Measurements from ENCODE around the gene TBC1D4. TPM values are rescaled to one million over a fixed set of nuclear protein-coding genes. Genes with fewer than 3 reads are reported as not detected.

Gene TBC1D4
- total RNA-seq, 1 donor from 2014 or later: 26.1 TPM

DNA sequence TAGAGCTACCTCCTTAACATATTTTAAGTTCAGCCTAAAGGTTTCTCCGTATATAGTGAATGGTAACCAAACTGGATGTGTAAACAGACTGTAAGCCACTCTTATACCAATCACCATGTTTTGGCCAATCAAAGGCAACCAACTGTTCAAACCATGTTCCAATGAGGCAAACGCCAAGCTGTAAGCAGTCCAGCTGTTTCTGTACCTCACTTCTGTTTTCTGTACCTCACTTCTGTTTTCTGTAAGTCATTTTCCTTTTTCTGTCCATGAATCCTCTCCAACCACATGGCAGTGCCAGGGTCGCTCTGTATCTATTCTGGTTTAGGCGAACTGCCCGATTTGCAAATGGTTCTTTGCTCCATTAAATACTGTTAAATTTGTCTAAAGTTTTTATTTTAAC lies 31.3 kb upstream of the TBC1D4 start:
- TF ChIP-seq, protein P1, sequence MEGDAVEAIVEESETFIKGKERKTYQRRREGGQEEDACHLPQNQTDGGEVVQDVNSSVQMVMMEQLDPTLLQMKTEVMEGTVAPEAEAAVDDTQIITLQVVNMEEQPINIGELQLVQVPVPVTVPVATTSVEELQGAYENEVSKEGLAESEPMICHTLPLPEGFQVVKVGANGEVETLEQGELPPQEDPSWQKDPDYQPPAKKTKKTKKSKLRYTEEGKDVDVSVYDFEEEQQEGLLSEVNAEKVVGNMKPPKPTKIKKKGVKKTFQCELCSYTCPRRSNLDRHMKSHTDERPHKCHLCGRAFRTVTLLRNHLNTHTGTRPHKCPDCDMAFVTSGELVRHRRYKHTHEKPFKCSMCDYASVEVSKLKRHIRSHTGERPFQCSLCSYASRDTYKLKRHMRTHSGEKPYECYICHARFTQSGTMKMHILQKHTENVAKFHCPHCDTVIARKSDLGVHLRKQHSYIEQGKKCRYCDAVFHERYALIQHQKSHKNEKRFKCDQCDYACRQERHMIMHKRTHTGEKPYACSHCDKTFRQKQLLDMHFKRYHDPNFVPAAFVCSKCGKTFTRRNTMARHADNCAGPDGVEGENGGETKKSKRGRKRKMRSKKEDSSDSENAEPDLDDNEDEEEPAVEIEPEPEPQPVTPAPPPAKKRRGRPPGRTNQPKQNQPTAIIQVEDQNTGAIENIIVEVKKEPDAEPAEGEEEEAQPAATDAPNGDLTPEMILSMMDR (IDR thresholded peaks at IDR 0.05): no peak
- ATAC-seq (no peak), DNase-seq (no peak)
- Histone ChIP-seq H3K4me3 (no peak overlapping the region), H3K27me3 (no peaks in the 10 kb centered on the region), H3K9me3 (no peaks in the 10 kb centered on the region), H3K4me1 (no peaks in the 10 kb centered on the region), H3K36me3 (no peaks in the 10 kb centered on the region), H3K27ac (no peak overlapping the region)
- intact Hi-C loops (cut with DNase I): no loop called here

DNA sequence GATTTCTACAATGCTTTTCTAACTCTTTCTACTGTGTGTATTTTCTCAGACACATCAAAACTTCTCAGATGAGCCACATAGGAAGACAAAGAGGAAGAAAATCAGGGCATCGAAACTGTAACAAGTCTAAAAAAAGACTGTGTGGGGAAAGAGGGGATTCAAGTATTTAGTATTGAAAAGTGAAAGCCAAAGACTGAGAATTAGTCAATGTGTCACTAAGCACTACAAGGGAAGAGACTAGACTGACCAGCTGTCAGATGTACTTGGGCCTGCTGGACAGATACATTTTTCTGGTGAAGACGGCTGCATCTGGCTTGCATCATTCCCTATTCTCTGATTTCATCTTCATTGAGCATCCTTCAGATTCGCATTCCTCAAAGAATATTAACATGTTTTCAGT lies 30.3 kb upstream of the TBC1D4 start:
- ATAC-seq: peak; percentile 59
- no peak for DNase-seq
- TF ChIP-seq, protein P1 (IDR thresholded peaks at IDR 0.05): no peak
- intact Hi-C loops (cut with DNase I): no loop called here
- H3K36me3 ChIP-seq: no peaks in the 10 kb centered on the region
- H3K4me3 ChIP-seq: no peak overlapping the region
- H3K27ac ChIP-seq: no peak overlapping the region
- H3K9me3 ChIP-seq: no peaks in the 10 kb centered on the region
- H3K4me1 ChIP-seq: no peaks in the 10 kb centered on the region
- H3K27me3 ChIP-seq: no peaks in the 10 kb centered on the region

- no peaks in the 10 kb centered on the region for H3K9me3 ChIP-seq
- ATAC-seq: peak; percentile 56
- intact Hi-C loops (cut with DNase I): no loop called here
Observed at GRCh38 chr13:75511051-75511625, 29.2 kb upstream of the TBC1D4 start.

DNA sequence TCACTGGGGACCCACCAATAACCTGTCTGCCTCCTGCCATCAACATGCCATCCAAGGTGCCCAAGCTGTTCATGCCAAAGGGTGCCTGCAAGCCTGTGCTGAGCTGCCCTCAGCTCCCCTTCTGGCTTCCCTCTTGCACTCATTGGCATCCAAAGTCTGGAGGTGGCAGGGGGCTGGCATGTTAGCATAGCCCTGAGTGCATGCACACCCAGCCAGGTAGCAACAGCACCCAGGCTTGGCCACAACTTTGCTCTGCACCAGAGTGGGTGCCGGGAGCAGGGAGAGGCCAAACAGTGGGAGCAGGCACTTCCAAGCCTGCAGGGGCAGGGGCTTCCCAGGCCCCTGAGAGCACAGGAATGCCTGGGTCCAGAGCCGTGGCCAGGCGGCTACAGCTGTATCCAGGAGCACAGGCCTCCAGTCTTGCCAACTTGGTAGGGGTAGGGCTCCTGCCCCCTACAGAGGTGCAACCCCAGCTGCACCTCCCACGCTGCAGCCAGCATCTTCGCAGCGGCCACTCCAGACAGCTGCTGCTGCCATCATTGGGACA lies 26.1 kb upstream of the TBC1D4 start:
- DNase-seq (no peak), ATAC-seq (peak; percentile 7)

More at GRCh38 chr13:75511051-75511625, 29.2 kb upstream of the TBC1D4 start:
- no peaks in the 10 kb centered on the region for H3K36me3 ChIP-seq
- DNase-seq: no peak
- no peak overlapping the region for H3K27ac ChIP-seq
- H3K4me3 ChIP-seq: no peak overlapping the region
- no peaks in the 10 kb centered on the region for H3K4me1 ChIP-seq
- TF ChIP-seq, protein P1 (IDR thresholded peaks at IDR 0.05): no peak
- no peaks in the 10 kb centered on the region for H3K27me3 ChIP-seq

GRCh38 chr13:75507027-75508001 lies 25.3 kb upstream of the TBC1D4 start:
- no peak overlapping the region for H3K4me3 ChIP-seq
- H3K27me3 ChIP-seq: no peaks in the 10 kb centered on the region
- no peaks in the 10 kb centered on the region for H3K36me3 ChIP-seq
- H3K9me3 ChIP-seq: no peaks in the 10 kb centered on the region
- no peak overlapping the region for H3K27ac ChIP-seq
- ATAC-seq (peak; percentile 46), DNase-seq (no peak)
- intact Hi-C loops (cut with DNase I): no loop called here
- TF ChIP-seq, protein P1 (IDR thresholded peaks at IDR 0.05): no peak
- H3K4me1 ChIP-seq: no peaks in the 10 kb centered on the region

More for the DNA sequence above, 26.1 kb upstream of the TBC1D4 start:
- H3K36me3 ChIP-seq: no peaks in the 10 kb centered on the region
- no peaks in the 10 kb centered on the region for H3K4me1 ChIP-seq
- TF ChIP-seq, protein P1 (IDR thresholded peaks at IDR 0.05): no peak
- H3K27me3 ChIP-seq: no peaks in the 10 kb centered on the region
- intact Hi-C loops (cut with DNase I): no loop called here
- no peak overlapping the region for H3K27ac ChIP-seq
- H3K4me3 ChIP-seq: no peak overlapping the region
- no peaks in the 10 kb centered on the region for H3K9me3 ChIP-seq
